GM06990 (cell line): ENCODE measurements around the gene CDH16.

Experiments
- DNase-seq: peaks from one replicate; pipeline ENCODE4 v3.0.0-alpha.2; 2011; ENCODE audit not compliant: insufficient read length; ENCODE audit errors: extremely low read depth
- H3K27me3 ChIP-seq: replicated peaks from 2 replicates; pipeline ENCODE4 v1.6.0; 2011; ENCODE audit warnings: low read length; ENCODE audit not compliant: control insufficient read depth, insufficient read depth
- H3K36me3 ChIP-seq: 2 replicates; pipeline ENCODE4 v1.5.1; 2011; ENCODE audit warnings: low read length; ENCODE audit not compliant: control insufficient read depth, insufficient read depth
- H3K4me3 ChIP-seq: replicated peaks from 2 replicates; pipeline ENCODE4 v1.5.1; 2011; ENCODE audit warnings: low read depth, mild to moderate bottlenecking, control low read depth, low read length
- TF ChIP-seq, protein P1 (sequence below): IDR thresholded peaks from 2 replicates; pipeline ENCODE4 v1.5.1; 2011; ENCODE audit warnings: low read length, control low read depth, mild to moderate bottlenecking, inconsistent platforms; ENCODE audit not compliant: insufficient read depth, poor library complexity, severe bottlenecking

CDH16 gene

DNA sequence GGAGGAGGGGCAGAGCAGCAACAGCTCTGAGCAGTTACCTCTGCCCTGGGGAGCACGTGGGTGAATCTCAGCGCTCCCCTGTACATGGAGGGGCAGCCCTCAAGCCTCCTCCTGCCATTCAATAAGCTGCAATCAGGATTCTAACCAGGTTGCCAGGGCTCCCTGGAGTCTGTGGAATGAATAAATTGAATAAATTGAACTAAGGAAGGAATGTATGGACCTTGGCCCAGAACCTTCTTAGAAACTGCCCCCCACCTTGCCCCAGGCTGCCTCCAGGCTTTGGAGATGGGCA lies 1.6 kb upstream of the CDH16 start:
- DNase-seq, result no peak
- Histone ChIP-seq H3K27me3 (peaks cover 2% of the 10 kb centered on the region; the same call in 1 of the 2 replicates), H3K4me3 (no peak overlapping the region), H3K36me3 (no peaks in the 10 kb centered on the region)
- TF ChIP-seq, protein P1, sequence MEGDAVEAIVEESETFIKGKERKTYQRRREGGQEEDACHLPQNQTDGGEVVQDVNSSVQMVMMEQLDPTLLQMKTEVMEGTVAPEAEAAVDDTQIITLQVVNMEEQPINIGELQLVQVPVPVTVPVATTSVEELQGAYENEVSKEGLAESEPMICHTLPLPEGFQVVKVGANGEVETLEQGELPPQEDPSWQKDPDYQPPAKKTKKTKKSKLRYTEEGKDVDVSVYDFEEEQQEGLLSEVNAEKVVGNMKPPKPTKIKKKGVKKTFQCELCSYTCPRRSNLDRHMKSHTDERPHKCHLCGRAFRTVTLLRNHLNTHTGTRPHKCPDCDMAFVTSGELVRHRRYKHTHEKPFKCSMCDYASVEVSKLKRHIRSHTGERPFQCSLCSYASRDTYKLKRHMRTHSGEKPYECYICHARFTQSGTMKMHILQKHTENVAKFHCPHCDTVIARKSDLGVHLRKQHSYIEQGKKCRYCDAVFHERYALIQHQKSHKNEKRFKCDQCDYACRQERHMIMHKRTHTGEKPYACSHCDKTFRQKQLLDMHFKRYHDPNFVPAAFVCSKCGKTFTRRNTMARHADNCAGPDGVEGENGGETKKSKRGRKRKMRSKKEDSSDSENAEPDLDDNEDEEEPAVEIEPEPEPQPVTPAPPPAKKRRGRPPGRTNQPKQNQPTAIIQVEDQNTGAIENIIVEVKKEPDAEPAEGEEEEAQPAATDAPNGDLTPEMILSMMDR, result no peak

DNA sequence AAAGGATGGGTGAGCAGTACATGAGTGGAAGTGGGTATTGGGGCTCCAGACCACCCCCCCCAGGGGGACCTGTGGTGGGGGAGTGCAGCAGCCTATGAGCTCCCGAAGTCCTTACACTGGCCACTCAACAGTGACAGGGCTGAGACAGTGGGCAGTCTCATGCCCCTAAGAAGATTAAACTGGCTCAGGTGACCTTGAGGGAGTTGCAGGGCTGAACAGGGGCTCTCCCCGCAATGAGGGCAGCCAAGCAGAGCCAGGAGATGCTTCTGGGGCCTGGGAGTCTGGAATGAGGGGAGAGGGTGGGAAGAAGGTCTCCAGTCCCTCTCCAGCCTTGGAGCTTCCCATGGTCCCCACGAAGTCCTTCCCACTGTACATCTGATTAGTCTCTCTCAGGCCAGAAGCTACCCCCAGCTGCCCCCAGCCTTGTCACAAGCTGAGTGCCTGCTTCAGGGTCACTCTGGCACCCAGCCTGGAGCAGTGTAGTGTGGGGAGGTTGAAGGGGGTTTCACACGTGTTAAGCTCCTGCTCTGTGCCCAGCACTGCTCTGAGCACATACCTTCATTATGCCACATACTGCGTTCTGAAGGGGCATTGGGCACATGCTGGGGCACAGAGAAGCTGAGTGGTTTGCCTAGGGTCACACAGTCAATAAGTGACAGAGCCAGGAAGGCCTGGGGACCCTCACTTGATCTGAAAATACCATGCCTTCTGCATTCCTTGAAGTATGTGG lies 1.0 kb upstream of the CDH16 start:
- Histone ChIP-seq H3K36me3 (no peaks in the 10 kb centered on the region), H3K27me3 (peaks cover 2% of the 10 kb centered on the region; the same call in 1 of the 2 replicates), H3K4me3 (no peak overlapping the region)
- no peak for DNase-seq
- TF ChIP-seq, protein P1, result no peak

DNA sequence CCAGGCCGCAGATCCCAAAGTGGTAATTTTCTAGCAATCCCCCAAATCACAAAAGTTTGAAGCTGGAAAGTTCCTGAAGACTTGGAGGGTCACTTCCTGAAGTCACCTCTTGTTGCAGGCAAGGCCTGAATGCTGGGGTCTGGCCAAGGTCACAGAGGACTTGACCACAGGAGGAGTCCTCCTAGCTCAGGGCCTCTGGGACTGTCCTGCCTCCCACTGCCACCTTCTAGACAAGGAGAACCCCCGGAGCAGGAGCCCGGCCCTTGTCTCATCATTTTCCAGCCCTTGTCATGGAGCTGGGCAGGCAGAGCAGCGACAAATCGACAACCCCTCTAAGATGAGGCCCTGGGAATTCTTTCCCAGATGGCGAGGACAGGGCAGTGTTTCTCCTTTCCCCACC lies 330 bp downstream of the CDH16 start:
- TF ChIP-seq, protein P1, result no peak
- no peak for DNase-seq
- no peaks in the 10 kb centered on the region; the same call in none of the 2 replicates for H3K27me3 ChIP-seq
- no peaks in the 10 kb centered on the region for H3K36me3 ChIP-seq
- no peak overlapping the region for H3K4me3 ChIP-seq

DNA sequence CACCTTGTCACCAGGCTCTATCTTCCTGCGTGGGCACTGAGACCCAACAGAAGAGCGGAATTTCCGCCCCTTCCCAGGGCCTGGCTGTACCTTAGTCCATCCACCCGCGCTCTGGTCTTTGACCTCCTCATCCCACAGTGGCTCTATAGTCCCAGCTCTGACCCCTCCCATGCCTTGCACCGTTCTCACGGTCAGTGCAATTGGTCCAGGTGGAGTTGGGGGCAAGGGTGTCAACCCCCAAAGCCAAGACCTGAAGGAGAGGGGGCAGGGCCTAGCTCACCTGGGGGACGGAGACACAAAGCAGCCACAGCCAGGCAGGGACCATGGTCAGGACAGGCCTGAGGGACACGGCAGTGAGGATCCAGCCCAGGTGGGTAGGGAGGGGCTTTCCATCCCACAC lies 944 bp downstream of the CDH16 start:
- Histone ChIP-seq H3K36me3 (no peaks in the 10 kb centered on the region), H3K27me3 (no peaks in the 10 kb centered on the region; the same call in none of the 2 replicates), H3K4me3 (no peak overlapping the region)
- TF ChIP-seq, protein P1, result no peak
- DNase-seq, result no peak

DNA sequence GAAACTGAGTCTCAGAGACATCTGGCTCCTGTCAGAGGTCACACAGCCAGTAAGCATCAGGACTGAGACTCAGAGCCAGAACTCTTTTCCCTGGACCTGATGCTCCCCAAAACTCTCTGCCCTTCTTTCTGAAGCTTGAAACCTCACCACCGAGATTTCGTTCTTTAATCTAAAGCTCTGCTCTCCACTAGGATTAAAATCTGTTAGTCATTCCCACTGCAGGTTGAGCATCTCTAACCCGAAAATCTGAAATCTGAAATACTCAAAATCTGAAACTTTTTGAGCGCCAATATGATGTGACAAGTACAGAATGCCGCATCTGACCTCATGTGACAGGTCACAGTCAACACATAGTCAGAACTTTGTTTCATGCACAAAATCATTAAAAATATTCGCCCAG lies 2.2 kb downstream of the CDH16 start:
- Histone ChIP-seq H3K4me3 (no peak overlapping the region), H3K36me3 (no peaks in the 10 kb centered on the region), H3K27me3 (no peaks in the 10 kb centered on the region; the same call in none of the 2 replicates)
- TF ChIP-seq, protein P1, result no peak
- no peak for DNase-seq

DNA sequence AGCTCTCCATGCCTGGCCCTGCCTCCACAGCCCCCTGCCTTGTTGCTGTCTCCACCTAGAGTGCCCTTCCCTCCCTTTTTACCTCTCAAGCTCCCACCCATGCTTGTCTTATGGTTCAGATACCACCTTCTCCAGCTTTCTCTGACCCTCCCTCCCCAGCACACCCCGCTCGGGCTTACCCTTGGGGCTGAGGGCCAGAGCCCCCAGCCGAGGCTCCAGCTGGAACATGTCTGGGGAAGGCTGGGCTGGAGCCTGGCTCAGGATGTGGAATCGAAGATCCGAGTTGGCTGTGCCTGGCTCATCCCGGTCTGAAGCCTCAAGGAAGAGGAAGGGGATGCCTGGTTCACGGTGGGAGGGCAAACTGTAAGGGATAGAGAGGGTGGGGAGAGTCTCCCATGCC lies 3.6 kb downstream of the CDH16 start:
- Histone ChIP-seq H3K27me3 (no peaks in the 10 kb centered on the region; the same call in none of the 2 replicates), H3K36me3 (no peaks in the 10 kb centered on the region), H3K4me3 (no peak overlapping the region)
- no peak for DNase-seq
- TF ChIP-seq, protein P1, result no peak
